Left renal cortex interstitium (tissue), 4 donors: Measurements from ENCODE around the gene STAB1. TPM values are rescaled to one million over a fixed set of nuclear protein-coding genes. Genes with fewer than 3 reads are reported as not detected.

Experiments used
- DNase-seq, 4 donors: peaks; one replicate each; pipeline ENCODE4 v3.0.0-alpha.2; 2013; ENCODE audit warnings: low read depth in 4 of 4, low spot score in 2 of 4, missing footprints in 1 of 4
- polyA plus RNA-seq, 4 donors: library from polyadenylated mRNA; unstranded; fragments of 120-200 nt; gene quantifications; one replicate each; pipeline ENCODE4 v1.2.1, GENCODE V29; 2013; ENCODE audit not compliant: insufficient read length in 4 of 4

The STAB1 gene
- polyA plus RNA-seq, 4 donors, result 31.2 to 44.5 (median 36.5) TPM

DNA sequence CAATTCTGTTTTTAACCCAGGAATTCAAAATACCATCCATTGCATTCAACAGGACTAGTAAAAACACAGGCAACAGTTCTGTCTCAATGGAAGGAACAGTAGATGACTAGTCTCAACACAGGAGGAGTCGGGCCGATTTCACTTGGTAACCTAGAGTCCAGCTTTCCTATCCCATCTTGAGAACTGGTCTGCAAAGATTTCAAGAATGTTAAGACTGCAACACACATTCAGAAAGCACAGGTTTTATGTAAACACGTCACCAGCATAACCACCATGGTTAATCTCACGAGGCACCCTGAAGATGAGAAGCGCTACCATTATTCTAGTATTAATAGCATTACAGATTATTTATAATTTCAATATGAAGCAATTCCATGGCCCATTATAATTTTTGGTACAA lies 63.3 kb downstream of the STAB1 start:
- DNase-seq, result no peak

- DNase-seq, result no peak
Measured at GRCh38 chr3:52561028-52561747, 66.0 kb downstream of the STAB1 start.

- no peak for DNase-seq
Measured at GRCh38 chr3:52563984-52564383, 68.8 kb downstream of the STAB1 start.

- DNase-seq, result no peak
Measured at GRCh38 chr3:52568069-52568468, 72.9 kb downstream of the STAB1 start.

- DNase-seq, result no peak
Measured at GRCh38 chr3:52570076-52570475, 74.9 kb downstream of the STAB1 start.

DNA sequence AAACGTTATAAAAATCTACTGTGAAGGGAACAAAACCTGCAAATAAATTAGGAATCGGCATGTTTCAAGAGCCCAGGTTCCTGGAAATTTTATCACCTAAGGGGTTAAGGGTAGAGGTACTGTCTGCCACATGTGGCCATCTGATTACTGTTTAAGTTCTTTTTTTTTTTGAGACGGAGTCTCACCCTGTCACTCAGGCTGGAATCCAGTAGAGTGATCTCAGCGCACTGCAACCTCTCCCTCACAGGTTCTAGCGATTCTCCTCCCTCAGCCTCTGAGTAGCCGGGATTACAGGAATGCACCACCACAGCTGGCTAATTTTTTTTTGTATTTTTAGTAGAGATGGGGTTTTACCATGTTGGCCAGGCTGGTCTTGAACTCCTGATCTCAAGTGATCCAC lies 77.1 kb downstream of the STAB1 start:
- DNase-seq, result no peak

Other genes starting within 250 kb of the STAB1 start
- gene PPM1M, start 249.6 kb upstream of the STAB1 start, polyA plus RNA-seq, result 10 to 100 TPM; 19.3 to 22.3 (median 20.0) TPM
- 100 to 1,000 TPM in 2 of 4 donors, 10 to 100 TPM in 2; 91.4 to 111 (median 101) TPM for gene WDR82, start 216.7 kb upstream of the STAB1 start, polyA plus RNA-seq
- 10 to 100 TPM; 26.5 to 45.0 (median 38.3) TPM for gene GLYCTK, start 207.5 kb upstream of the STAB1 start, polyA plus RNA-seq
- 10 to 100 TPM in 2 of 4 donors, 1 to 10 TPM in 2; 5.9 to 14.9 (median 10.7) TPM for gene DNAH1, start 179.0 kb upstream of the STAB1 start, polyA plus RNA-seq
- 10 to 100 TPM; 81.2 to 96.7 (median 89.3) TPM for gene BAP1, start 85.3 kb upstream of the STAB1 start, polyA plus RNA-seq
- gene PHF7, start 84.7 kb upstream of the STAB1 start, polyA plus RNA-seq, result 10 to 100 TPM in 2 of 4 donors, 1 to 10 TPM in 2; 7.1 to 12.8 (median 10.1) TPM
- 10 to 100 TPM; 28.5 to 35.3 (median 30.1) TPM for gene SEMA3G, start 50.2 kb upstream of the STAB1 start, polyA plus RNA-seq
- 1 to 10 TPM; 4.8 to 8.1 (median 7.6) TPM for gene TNNC1, start 41.3 kb upstream of the STAB1 start, polyA plus RNA-seq
- 100 to 1,000 TPM in 2 of 4 donors, 10 to 100 TPM in 2; 85.4 to 152 (median 117) TPM for gene NISCH, start 39.7 kb upstream of the STAB1 start, polyA plus RNA-seq
- 100 to 1,000 TPM; 137 to 189 (median 145) TPM for gene NT5DC2, start 38.5 kb downstream of the STAB1 start, polyA plus RNA-seq
- 10 to 100 TPM; 14.9 to 31.4 (median 21.3) TPM for gene UQCC5, start 41.3 kb downstream of the STAB1 start, polyA plus RNA-seq
- gene PBRM1, start 190.6 kb downstream of the STAB1 start, polyA plus RNA-seq, result 10 to 100 TPM; 53.5 to 64.5 (median 56.1) TPM
- 100 to 1,000 TPM in 2 of 4 donors, 10 to 100 TPM in 2; 91.3 to 125 (median 98.8) TPM for gene GNL3, start 190.7 kb downstream of the STAB1 start, polyA plus RNA-seq
- 100 to 1,000 TPM; 113 to 142 (median 125) TPM for gene GLT8D1, start 210.5 kb downstream of the STAB1 start, polyA plus RNA-seq
- gene SPCS1, start 210.8 kb downstream of the STAB1 start, polyA plus RNA-seq, result 100 to 1,000 TPM; 146 to 173 (median 162) TPM